AG09319 (cell line): ENCODE results near the gene CUX1.

Experiments used
- DNase-seq: peaks from one replicate; pipeline ENCODE4 v3.0.0-alpha.2; 2010; ENCODE audit warnings: low read depth; ENCODE audit errors: extremely low read depth
- CTCF ChIP-seq: IDR thresholded peaks from 2 replicates; pipeline ENCODE4 v1.5.1; 2011; ENCODE audit warnings: low read depth, mild to moderate bottlenecking, inconsistent platforms, low read length, moderate library complexity

Gene CUX1

GRCh38 chr7:101943306-101943705 lies 125.9 kb downstream of the CUX1 start:
- TF ChIP-seq CTCF: no peak
- DNase-seq: no peak

- TF ChIP-seq CTCF: no peak
- no peak for DNase-seq
These were observed 126.6 kb downstream of the CUX1 start for GRCh38 chr7:101943889-101944600.

GRCh38 chr7:101944611-101945010 lies 127.2 kb downstream of the CUX1 start:
- no peak for TF ChIP-seq CTCF
- no peak for DNase-seq

GRCh38 chr7:101945034-101945758 lies 127.8 kb downstream of the CUX1 start:
- no peak for TF ChIP-seq CTCF
- DNase-seq: no peak

- DNase-seq: no peak
- TF ChIP-seq CTCF: no peak
These were observed 130.5 kb downstream of the CUX1 start for GRCh38 chr7:101947899-101948298.

GRCh38 chr7:101948650-101949049 lies 131.2 kb downstream of the CUX1 start:
- no peak for DNase-seq
- TF ChIP-seq CTCF: no peak

GRCh38 chr7:101950450-101951119 lies 133.2 kb downstream of the CUX1 start:
- no peak for DNase-seq
- peak; percentile 17; the same call in 1 of the 2 replicates for TF ChIP-seq CTCF
